Hepatocyte (in vitro differentiated cells): ENCODE results near the gene CPEB4. TPM values are rescaled to one million over a fixed set of nuclear protein-coding genes. Genes with fewer than 3 reads are reported as not detected.

Experiments
- DNase-seq: peaks from one replicate; pipeline ENCODE4 v3.0.0-alpha.2; 2016; ENCODE audit warnings: low spot score
- H2AFZ ChIP-seq: fragments of 200-600 bp; sonication (generic); 2 replicates; pipeline ENCODE4 v1.6.0; 2016; ENCODE audit warnings: antibody characterized with exemption, mild to moderate bottlenecking
- H3K27ac ChIP-seq: fragments of 200-600 bp; sonication (generic); 2 replicates; pipeline ENCODE4 v1.5.1; 2016; ENCODE audit warnings: mild to moderate bottlenecking
- H3K27me3 ChIP-seq: fragments of 200-600 bp; sonication (generic); 2 replicates; pipeline ENCODE4 v1.6.1; 2016
- H3K36me3 ChIP-seq: fragments of 200-600 bp; sonication (generic); replicated peaks from 2 replicates; pipeline ENCODE4 v1.5.1; 2016; ENCODE audit warnings: low read depth; ENCODE audit not compliant: insufficient read depth
- H3K4me1 ChIP-seq: fragments of 200-600 bp; sonication (generic); 2 replicates; pipeline ENCODE4 v1.5.1; 2016; ENCODE audit warnings: mild to moderate bottlenecking, moderate library complexity; ENCODE audit not compliant: insufficient read depth
- H3K4me2 ChIP-seq: fragments of 200-600 bp; sonication (generic); 2 replicates; pipeline ENCODE4 v1.6.0; 2016
- H3K4me3 ChIP-seq: fragments of 200-600 bp; sonication (generic); 2 replicates; pipeline ENCODE4 v1.5.1; 2016; ENCODE audit warnings: mild to moderate bottlenecking
- H3K79me2 ChIP-seq: fragments of 200-600 bp; sonication (generic); 2 replicates; pipeline ENCODE4 v1.6.0; 2017; ENCODE audit warnings: mild to moderate bottlenecking
- H3K9me2 ChIP-seq: fragments of 200-600 bp; sonication (generic); replicated peaks from 2 replicates; pipeline ENCODE4 v1.6.0; 2017; ENCODE audit warnings: mild to moderate bottlenecking; ENCODE audit not compliant: insufficient read depth
- H3K9me3 ChIP-seq: fragments of 200-600 bp; sonication (generic); 2 replicates; pipeline ENCODE4 v1.5.1; 2016; ENCODE audit warnings: low read depth, mild to moderate bottlenecking
- H4K20me1 ChIP-seq: fragments of 200-600 bp; sonication (generic); 2 replicates; pipeline ENCODE4 v1.6.0; 2016; ENCODE audit warnings: mild to moderate bottlenecking; ENCODE audit not compliant: insufficient read depth, poor library complexity, severe bottlenecking
- EZH2 ChIP-seq: fragments of 200-600 bp; sonication (generic); IDR thresholded peaks from 2 replicates; pipeline ENCODE4 v1.6.1; 2016; ENCODE audit warnings: antibody characterized with exemption, mild to moderate bottlenecking, borderline replicate concordance
- EZH2phosphoT487 ChIP-seq: fragments of 200-600 bp; sonication (generic); IDR thresholded peaks from one replicate; pipeline ENCODE4 v1.6.1; 2018; ENCODE audit warnings: antibody characterized with exemption, mild to moderate bottlenecking, low read depth, moderate library complexity; ENCODE audit not compliant: unreplicated experiment, severe bottlenecking
- WGBS: methylation state at CpG from one replicate; pipeline ENCODE4 v1.1.6; 2016; ENCODE audit warnings: low lambda C conversion rate; ENCODE audit errors: missing lambda C conversion rate; 5-methylcytosine and 5-hydroxymethylcytosine counted together
- polyA plus RNA-seq: library from polyadenylated mRNA; unstranded; fragments of >200 nt; fragmentation: Nextera tagmentation; extraction: Ambion mirVana; gene quantifications from 2 replicates; pipeline ENCODE4 v1.2.1, GENCODE V29; 2016
- total RNA-seq: library from RNA; depleted of rRNA; stranded (reverse); fragments of >200 nt; gene quantifications from 2 replicates; pipeline ENCODE4 v1.2.3, GENCODE V29; 2014
- TF ChIP-seq, protein P1 (sequence below): fragments of 200-600 bp; sonication (generic); IDR thresholded peaks from 2 replicates; pipeline ENCODE4 v1.5.1; 2016; ENCODE audit warnings: antibody characterized with exemption, mild to moderate bottlenecking; ENCODE audit not compliant: poor library complexity

CPEB4 gene
- total and polyA plus RNA-seq, 2 experiments from 2014 or later, result 13.3 to 49.2 TPM

DNA sequence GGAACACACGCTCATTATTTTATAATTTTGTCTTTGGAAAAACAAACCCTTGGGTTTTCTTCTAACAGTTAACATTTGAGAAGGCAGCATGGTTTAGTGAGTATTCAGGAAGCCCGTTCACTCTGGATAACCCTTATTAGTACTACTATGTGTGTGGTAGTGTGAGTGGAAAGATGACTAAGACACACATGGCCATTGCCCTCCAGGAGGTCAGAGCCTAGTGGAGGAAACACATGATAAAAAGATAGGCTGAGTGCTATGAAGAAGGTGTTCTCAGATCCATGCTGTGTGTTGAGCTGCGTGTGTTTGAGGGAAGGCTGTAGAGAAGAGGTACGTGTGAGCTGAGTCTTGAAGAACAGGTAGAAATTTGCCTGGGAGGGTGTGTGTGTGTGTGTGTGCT is 109.2 kb downstream of the CPEB4 start:
- no peaks in the 10 kb centered on the region for H3K36me3 ChIP-seq
- H2AFZ ChIP-seq, result no peak overlapping the region
- no peaks in the 10 kb centered on the region for H3K79me2 ChIP-seq
- peaks cover 15% of the 10 kb centered on the region for H3K27me3 ChIP-seq
- no peak overlapping the region for H3K4me3 ChIP-seq
- H3K9me3 ChIP-seq, result no peaks in the 10 kb centered on the region
- H3K4me1 ChIP-seq, result no peaks in the 10 kb centered on the region
- DNase-seq, result no peak
- 82% methylated on average over 4 of the region's 4 CpGs for WGBS
- no peak overlapping the region for H3K27ac ChIP-seq
- no peak overlapping the region for H3K4me2 ChIP-seq
- no peaks in the 10 kb centered on the region for H4K20me1 ChIP-seq
- TF ChIP-seq EZH2phosphoT487 (no peak), EZH2 (no peak)
- TF ChIP-seq, protein P1, sequence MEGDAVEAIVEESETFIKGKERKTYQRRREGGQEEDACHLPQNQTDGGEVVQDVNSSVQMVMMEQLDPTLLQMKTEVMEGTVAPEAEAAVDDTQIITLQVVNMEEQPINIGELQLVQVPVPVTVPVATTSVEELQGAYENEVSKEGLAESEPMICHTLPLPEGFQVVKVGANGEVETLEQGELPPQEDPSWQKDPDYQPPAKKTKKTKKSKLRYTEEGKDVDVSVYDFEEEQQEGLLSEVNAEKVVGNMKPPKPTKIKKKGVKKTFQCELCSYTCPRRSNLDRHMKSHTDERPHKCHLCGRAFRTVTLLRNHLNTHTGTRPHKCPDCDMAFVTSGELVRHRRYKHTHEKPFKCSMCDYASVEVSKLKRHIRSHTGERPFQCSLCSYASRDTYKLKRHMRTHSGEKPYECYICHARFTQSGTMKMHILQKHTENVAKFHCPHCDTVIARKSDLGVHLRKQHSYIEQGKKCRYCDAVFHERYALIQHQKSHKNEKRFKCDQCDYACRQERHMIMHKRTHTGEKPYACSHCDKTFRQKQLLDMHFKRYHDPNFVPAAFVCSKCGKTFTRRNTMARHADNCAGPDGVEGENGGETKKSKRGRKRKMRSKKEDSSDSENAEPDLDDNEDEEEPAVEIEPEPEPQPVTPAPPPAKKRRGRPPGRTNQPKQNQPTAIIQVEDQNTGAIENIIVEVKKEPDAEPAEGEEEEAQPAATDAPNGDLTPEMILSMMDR, result no peak
- no peaks in the 10 kb centered on the region for H3K9me2 ChIP-seq

DNA sequence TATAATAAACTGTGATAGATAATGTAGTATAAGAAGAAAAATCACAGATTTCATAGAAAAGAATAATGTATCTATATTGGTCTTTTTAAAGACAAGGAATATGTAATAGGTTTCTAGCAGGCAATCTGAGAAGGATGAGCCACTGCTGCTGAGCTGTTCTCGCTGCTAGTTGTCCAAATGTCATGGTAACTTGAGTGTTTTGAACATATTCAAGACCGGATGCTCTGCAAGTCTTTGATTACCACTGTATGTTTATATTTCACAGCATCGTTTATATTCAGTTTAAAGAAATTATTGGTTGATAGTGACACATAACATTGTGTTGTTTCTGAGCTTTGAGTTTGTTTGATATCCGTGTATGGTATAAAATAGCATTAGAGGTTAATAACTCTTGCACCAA is 110.4 kb downstream of the CPEB4 start:
- Histone ChIP-seq H3K4me2 (no peak overlapping the region), H4K20me1 (no peaks in the 10 kb centered on the region), H3K27ac (no peak overlapping the region), H3K9me2 (no peaks in the 10 kb centered on the region), H3K4me3 (no peak overlapping the region), H3K36me3 (no peaks in the 10 kb centered on the region), H2AFZ (no peak overlapping the region), H3K27me3 (peaks cover 15% of the 10 kb centered on the region), H3K4me1 (no peaks in the 10 kb centered on the region), H3K79me2 (no peaks in the 10 kb centered on the region), H3K9me3 (no peaks in the 10 kb centered on the region)
- DNase-seq, result no peak
- WGBS, result 70% methylated on average over 4 of the region's 4 CpGs
- TF ChIP-seq, protein P1, result no peak
- no peak for TF ChIP-seq EZH2
- TF ChIP-seq EZH2phosphoT487, result no peak

DNA sequence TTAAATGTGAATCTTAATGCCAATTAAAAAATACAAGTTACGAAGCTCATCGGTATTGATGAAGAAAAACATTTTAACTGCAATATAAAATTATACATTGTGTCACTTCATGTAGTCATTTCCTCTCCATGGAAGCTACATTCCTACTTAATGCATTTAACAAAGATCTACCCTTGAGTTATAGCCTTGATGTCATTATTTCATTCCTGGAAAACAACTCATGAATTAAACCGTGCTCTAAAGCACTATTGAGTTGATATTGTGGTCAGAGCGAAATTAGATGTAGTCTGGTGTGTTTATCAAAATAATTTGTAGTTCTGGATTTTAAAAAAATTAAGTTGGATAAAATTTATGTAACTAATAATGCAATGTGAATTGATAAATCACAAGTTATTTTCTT is 111.9 kb downstream of the CPEB4 start:
- Histone ChIP-seq H2AFZ (no peak overlapping the region), H4K20me1 (no peaks in the 10 kb centered on the region), H3K4me2 (no peak overlapping the region), H3K4me1 (no peaks in the 10 kb centered on the region), H3K9me2 (no peaks in the 10 kb centered on the region), H3K27me3 (peaks cover 15% of the 10 kb centered on the region), H3K79me2 (no peaks in the 10 kb centered on the region), H3K36me3 (no peaks in the 10 kb centered on the region), H3K4me3 (no peak overlapping the region), H3K27ac (no peak overlapping the region), H3K9me3 (no peaks in the 10 kb centered on the region)
- TF ChIP-seq, protein P1, result no peak
- no peak for TF ChIP-seq EZH2phosphoT487
- no peak for TF ChIP-seq EZH2
- 90% methylated on average over 4 of the region's 4 CpGs for WGBS
- DNase-seq, result no peak

DNA sequence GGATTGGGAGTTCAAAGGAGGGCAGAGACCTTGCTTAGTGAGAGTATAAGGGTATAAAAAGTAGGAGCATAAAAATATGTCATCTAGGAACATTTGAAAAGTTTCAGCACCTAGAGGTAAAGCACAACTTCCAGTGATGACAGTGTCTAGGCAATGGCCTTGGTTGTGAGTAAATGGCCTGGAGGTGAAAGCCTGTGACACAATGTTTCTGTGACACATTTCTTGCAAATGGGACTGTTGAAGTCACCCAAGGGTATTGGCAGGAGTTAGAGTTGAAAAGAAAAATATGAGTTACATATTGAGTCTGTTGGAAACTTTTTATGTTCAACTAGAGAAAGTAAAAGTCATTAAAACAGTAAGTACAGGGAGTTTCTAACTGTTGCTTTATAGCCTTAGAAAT is 115.6 kb downstream of the CPEB4 start:
- no peak overlapping the region for H2AFZ ChIP-seq
- no peak overlapping the region for H3K4me3 ChIP-seq
- no peak overlapping the region for H3K27ac ChIP-seq
- H3K9me2 ChIP-seq, result no peaks in the 10 kb centered on the region
- H3K27me3 ChIP-seq, result peaks cover 7% of the 10 kb centered on the region
- DNase-seq, result no peak
- H3K9me3 ChIP-seq, result no peaks in the 10 kb centered on the region
- no peaks in the 10 kb centered on the region for H3K36me3 ChIP-seq
- H3K4me1 ChIP-seq, result no peaks in the 10 kb centered on the region
- H3K79me2 ChIP-seq, result no peaks in the 10 kb centered on the region
- no peak overlapping the region for H3K4me2 ChIP-seq
- H4K20me1 ChIP-seq, result no peaks in the 10 kb centered on the region
- no peak for TF ChIP-seq EZH2phosphoT487
- TF ChIP-seq, protein P1, result no peak
- no peak for TF ChIP-seq EZH2
